Activated CD4-positive, alpha-beta T cell treated with anti-CD3 and anti-CD28 coated beads, Interleukin-2, amount 50 U/mL, for 16 hours (primary cell): ENCODE data around the gene ADARB1.

Source experiments
- DNase-seq: peaks from one replicate; pipeline ENCODE4 v3.0.0-alpha.2; 2020

The ADARB1 gene

GRCh38 chr21:45079351-45079750, 5.0 kb downstream of the ADARB1 start:
- no peak for DNase-seq

DNA sequence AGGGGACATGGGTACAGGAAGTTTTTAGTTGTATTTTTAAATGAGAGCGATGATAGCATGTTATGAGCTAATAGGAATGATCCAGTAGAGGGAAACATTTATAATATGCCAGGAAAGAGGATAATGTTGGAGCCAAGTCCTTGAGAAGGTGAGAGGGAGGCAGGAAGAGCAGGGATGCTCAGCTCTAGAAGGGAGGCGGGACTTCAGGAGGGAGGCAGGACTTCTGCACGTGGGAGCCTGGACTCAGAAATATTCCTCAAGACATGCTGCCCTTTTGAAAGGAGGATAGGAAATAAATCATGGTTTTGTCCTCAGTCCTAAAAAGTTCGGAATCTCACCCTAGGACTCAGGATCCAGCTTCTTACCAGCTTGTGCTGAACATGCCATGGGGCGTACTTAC, 5.9 kb downstream of the ADARB1 start:
- DNase-seq: no peak

GRCh38 chr21:45080639-45081414, 6.4 kb downstream of the ADARB1 start:
- DNase-seq: peak; percentile 62

DNA sequence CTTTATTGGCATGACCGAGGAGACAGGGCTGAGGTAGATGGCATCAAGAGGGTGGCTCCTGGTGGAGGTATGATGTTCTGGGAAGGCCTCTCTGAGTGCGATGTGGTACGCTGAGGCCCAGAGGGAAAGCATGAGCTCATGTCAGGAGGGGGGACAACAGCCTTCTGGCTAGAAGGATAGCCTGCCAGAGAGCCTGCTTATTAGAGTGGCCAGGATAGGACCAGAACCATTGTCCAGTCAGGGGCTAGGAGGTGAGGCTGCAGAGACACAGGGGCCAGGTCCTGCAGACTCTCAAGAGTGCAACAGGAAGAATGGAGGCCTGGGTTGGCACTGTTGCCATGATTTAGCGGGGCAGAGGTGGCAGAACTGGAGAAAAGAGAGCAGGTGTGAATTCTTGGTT, 7.3 kb downstream of the ADARB1 start:
- no peak for DNase-seq

- DNase-seq: no peak
Observed at GRCh38 chr21:45082736-45083135, 8.4 kb downstream of the ADARB1 start.

DNA sequence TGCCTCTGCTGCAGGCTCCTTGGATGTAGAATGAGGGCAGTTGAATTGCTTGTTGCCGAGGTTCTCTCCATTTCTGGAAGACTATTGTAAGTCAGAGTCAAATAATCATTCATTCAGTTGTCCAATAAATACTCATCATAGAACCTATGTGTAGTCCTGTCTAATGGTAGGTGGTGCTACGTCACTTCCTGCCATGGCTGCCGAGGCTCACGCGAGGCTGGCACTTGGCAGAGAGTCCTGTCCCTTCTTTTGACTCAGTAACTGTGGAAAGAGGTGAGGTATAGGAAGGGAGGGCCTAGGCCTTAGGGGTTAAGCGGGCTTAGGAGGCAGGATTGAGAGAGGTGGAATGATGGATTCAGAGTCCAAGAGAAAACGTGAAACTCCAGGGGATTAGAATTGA, 9.7 kb downstream of the ADARB1 start:
- no peak for DNase-seq

DNA sequence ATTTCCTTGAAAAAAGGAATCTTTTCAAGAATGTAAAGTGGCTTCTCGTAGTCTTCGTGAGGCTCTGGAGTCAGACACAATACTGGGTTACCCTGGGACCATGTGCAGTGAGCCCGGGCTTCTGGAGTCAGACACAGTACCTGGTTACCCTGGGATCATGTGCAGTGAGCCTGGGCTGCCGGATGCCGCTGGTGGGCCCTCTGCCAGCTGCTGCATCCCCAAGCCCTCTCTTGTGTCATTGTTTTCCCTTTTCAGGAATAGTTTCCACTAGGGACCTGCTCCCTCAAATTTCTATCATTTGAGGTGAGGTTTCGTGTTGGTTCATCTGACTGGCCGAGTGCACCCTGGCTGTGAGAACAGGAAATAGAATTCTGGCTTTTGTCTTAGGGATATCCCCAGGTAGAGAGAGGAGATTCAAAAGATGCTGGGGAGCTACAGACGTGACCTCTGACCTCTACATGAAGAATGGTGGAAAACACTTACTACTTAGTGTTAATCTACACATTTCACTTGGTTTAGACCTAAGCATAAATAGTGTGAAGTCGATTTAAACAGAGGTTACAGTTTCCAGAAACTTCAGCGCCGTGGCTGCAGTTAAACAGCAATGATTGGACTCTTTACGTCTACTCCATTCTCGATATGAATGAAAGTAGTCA, 10.6 kb downstream of the ADARB1 start:
- DNase-seq: no peak

DNA sequence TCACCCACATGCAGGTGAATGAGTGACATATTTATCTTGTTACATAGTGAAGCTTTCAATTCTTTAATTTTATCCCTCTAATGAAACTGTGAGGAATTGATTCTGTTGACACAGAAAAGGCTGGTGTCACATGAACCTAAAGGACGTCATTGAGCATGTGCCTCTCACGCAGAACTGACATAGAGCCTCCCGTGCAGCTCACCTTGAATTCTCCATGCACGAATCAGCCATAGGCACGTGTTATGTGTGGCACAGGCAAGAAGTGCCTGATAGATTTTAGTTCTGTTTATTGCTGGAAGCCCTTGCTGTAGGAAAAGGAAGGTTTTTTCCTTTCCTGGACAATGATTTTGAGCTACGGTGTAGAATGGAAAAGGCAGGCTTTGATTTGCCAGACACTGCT, 11.3 kb downstream of the ADARB1 start:
- no peak for DNase-seq

GRCh38 chr21:45086337-45086958, 12.1 kb downstream of the ADARB1 start:
- no peak for DNase-seq

DNA sequence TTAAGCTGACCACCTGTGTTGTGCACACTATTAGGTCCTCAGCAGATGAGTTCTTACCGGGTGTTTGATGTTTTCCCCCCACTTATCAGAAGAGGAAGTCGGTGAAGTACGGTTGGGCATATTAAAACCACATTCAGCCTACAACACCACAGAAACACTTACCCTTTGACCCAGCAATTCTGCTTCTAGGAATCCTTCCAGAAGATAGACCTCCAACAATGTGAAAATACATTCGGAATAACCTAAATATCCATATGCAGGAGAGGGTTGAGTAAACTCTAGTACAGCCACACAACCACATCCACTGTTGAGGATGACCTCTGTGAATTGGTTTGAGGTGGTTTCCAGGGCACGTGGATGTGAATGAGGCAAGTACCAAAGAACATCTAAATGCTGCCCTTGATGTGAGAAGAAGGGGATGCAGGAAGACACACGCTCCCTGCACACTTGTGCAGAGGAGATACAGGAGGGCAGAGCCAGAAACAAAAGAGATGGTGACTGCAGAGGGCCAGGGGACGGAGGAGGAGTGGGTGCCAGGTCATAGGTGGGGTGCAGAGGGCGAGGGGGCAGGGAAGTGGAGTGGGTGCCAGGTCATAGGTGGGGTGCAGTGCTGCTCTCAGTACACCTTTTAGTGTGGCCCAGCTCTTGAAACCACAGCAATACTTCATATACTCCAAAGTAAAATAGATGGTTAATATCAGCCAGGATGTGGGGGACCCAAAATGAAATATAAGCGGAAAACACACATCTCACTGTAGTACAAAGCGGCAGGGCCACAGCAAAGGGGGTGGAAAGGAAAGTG, 12.8 kb downstream of the ADARB1 start:
- DNase-seq: peak; percentile 54

GRCh38 chr21:45088116-45088515, 13.7 kb downstream of the ADARB1 start:
- no peak for DNase-seq

DNA sequence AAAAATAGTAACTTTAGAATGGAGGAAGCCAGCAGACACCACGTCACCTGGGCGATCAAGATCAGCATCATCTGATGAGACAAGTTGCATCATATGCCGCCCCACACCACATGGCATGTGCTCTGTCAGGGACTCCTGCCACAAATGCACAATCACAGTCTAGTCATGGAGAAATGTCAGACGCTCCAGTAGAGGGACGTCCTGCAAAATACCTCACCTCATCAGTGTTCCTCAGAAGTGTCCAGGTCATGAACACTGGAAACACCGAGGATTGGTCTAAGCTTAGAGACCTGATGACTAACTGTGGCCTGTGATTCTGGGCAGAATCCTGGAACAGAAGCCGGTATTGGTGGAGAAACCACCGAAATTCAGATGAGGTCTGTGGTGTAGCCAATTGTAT, 14.3 kb downstream of the ADARB1 start:
- DNase-seq: no peak

DNA sequence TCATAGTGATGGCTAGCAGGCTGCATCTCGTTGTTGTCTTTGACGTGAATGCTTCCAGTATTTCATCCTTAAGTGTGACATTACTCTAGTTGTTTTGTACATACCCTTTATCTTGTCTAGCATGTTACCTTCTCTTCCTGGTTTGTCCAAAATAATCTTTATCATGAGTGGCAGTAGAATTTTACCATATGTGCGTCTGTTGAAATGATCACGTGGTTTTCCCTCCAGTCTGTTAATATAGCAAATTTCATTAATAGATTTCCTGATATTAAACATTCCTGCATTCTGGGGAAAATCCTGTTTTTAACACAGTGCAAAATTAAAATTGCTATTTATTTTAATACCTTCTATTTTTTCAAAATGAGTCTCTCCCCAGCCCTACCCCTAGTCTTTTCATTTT, 15.6 kb downstream of the ADARB1 start:
- DNase-seq: no peak

GRCh38 chr21:45090966-45091365, 16.6 kb downstream of the ADARB1 start:
- no peak for DNase-seq

- DNase-seq: no peak
Observed at GRCh38 chr21:45091550-45092322, 17.4 kb downstream of the ADARB1 start.

DNA sequence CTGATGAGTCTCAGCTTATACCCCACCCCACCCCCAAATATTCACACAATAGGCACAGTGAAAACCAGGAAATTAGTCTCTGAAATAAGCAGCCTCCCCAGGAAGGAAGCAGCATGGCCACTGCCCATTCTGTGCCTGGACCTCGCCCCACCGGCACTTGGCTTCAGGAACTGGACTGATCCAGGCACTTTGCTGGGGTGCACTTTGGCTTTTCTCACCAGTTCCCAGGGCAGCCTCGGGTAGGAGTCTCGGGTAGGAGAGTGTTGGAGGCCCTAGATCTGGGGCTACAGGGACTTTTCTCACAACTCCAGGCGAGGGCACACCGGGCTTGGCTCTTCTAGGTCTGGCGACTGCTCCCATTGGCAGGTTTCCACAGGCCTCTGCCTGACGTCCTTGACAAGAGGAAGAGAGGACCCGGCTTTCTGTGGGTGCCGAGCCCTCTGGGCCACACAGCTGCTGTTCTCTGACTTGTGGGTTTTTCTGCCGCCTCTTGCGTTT, 18.7 kb downstream of the ADARB1 start:
- DNase-seq: no peak

GRCh38 chr21:45094412-45094811, 20.0 kb downstream of the ADARB1 start:
- no peak for DNase-seq

DNA sequence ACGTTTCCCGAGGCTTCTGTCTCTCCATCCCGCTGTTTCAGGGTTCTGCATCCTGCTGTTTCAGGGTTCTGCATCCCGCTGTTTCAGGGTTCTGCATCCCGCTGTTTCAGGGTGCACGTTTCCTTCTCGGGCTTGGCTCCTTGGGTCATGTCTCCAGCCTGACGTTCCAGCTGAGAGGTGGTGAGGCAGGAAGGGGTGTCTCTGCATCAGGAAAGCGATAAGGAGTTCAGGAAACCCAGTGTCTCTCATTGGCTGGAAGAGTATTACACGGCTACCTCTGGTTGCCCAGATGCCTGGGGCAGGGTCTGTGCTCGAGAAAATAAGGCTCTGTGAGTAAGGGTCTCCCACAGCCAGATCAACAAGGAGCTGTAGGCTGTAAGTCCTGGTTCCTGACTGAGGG, 21.1 kb downstream of the ADARB1 start:
- no peak for DNase-seq

DNA sequence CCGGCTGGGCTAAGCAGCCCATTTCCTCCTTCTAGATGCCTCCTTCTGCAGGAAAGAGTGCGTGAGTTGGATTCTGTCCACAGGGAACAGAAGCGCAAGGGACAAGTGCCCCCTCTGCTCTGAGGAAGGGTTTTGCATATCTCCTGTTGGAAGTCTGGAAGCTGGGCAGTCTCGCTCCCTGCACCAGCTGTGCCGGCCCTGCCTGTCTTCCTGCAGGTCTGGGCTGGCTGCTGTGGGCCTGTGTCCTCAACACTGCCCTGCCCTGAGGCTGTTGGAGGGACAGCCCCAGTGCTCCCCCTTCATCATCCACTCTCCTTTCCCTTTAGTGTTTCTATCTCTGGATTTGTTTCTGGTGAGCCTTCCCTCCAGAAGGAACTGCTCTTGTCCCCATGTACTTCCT, 21.8 kb downstream of the ADARB1 start:
- no peak for DNase-seq

DNA sequence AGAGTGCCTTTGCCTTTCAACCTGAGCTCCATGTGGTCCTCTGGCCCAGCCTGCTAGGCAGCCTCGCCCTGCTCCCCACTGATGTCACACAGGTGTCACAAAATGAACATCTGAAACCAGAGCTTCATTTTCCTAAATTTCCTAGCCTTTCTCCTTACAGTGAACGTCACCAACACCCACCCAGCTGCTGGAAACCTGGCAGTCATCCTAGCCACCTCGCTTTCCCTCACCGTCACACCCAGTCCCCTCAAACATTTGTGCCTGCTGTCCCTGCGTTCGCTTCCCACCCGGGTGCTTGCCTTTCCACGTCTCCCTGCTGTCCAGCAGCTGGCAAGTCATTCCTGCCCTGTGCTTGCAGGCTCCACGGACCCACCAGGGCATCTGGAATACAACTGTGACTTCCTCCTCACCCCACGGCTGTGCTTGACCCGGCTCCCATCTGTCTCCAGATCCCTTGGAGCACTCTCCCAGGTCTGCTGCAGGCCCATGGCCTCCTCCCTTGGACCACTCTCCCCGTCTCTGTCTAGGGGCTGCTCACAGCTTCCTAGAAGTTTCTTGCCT, 23.5 kb downstream of the ADARB1 start:
- DNase-seq: no peak

- DNase-seq: no peak
Observed at GRCh38 chr21:45098867-45099266, 24.5 kb downstream of the ADARB1 start.

DNA sequence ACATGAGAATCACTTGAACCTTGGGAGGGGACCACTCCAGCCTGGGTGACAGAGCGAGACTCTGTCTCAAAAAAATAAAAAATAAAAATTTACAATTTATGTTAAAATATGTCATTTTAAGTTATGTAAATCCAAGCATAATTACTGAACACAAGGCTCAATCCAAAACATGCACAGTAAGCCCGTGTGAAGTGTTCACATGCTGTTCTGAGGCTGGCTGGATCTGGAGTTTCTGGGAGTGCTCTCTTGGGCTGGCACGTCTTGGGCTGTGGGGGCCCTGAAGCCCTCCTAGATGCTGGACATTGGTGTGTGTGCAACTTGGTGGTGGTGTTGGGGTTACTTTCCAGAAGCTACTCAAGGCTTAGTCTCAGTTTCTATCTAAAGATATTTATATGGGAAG, 25.2 kb downstream of the ADARB1 start:
- DNase-seq: no peak
